SU-DHL-6 (cell line): ENCODE data around the gene FSHR.

Experiments used
- EZH2phosphoT487 ChIP-seq: fragments of 200-600 bp; sonication (generic), shearing (Covaris generic); conservative IDR thresholded peaks from 2 replicates; pipeline ENCODE4 v1.6.1; 2018; ENCODE audit warnings: mild to moderate bottlenecking, antibody characterized with exemption, low read length, moderate library complexity, mixed read lengths
- TF ChIP-seq, protein P1 (sequence below): fragments of 200-600 bp; sonication (generic); IDR thresholded peaks from one replicate; pipeline ENCODE4 v1.5.1; 2017; ENCODE audit warnings: antibody characterized with exemption, mild to moderate bottlenecking, low read length, moderate library complexity; ENCODE audit not compliant: insufficient read depth, poor library complexity, severe bottlenecking

DNA sequence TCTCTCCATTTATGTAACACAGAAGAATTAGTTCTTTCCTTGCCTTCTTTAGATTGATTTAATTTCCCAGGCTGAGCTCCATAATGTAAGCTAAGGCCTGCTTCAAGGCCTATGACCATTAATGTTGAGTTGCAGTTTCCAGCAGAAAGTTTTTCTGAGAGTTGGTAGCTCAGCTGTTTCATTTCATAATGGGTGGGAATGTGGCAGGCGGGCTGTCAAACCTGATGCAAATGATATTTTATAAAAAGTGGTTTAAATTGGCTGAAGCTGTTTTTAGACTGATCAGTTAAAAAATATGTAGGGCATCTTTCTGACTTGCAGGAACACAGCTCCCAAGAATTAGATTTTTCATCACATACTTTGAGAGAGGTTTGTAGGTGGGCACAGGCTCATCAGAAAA, 40.4 kb upstream of the FSHR start:
- TF ChIP-seq, protein P1, sequence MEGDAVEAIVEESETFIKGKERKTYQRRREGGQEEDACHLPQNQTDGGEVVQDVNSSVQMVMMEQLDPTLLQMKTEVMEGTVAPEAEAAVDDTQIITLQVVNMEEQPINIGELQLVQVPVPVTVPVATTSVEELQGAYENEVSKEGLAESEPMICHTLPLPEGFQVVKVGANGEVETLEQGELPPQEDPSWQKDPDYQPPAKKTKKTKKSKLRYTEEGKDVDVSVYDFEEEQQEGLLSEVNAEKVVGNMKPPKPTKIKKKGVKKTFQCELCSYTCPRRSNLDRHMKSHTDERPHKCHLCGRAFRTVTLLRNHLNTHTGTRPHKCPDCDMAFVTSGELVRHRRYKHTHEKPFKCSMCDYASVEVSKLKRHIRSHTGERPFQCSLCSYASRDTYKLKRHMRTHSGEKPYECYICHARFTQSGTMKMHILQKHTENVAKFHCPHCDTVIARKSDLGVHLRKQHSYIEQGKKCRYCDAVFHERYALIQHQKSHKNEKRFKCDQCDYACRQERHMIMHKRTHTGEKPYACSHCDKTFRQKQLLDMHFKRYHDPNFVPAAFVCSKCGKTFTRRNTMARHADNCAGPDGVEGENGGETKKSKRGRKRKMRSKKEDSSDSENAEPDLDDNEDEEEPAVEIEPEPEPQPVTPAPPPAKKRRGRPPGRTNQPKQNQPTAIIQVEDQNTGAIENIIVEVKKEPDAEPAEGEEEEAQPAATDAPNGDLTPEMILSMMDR = no peak
- no peak for TF ChIP-seq EZH2phosphoT487
